ENCODE results near the gene RYR3. TPM values are rescaled to one million over a fixed set of nuclear protein-coding genes. Genes with fewer than 3 reads are reported as not detected.

The RYR3 gene
- total and polyA plus RNA-seq, 5 experiments from 2014 or later = 0.17 to 0.22 TPM; not detected in 3

DNA sequence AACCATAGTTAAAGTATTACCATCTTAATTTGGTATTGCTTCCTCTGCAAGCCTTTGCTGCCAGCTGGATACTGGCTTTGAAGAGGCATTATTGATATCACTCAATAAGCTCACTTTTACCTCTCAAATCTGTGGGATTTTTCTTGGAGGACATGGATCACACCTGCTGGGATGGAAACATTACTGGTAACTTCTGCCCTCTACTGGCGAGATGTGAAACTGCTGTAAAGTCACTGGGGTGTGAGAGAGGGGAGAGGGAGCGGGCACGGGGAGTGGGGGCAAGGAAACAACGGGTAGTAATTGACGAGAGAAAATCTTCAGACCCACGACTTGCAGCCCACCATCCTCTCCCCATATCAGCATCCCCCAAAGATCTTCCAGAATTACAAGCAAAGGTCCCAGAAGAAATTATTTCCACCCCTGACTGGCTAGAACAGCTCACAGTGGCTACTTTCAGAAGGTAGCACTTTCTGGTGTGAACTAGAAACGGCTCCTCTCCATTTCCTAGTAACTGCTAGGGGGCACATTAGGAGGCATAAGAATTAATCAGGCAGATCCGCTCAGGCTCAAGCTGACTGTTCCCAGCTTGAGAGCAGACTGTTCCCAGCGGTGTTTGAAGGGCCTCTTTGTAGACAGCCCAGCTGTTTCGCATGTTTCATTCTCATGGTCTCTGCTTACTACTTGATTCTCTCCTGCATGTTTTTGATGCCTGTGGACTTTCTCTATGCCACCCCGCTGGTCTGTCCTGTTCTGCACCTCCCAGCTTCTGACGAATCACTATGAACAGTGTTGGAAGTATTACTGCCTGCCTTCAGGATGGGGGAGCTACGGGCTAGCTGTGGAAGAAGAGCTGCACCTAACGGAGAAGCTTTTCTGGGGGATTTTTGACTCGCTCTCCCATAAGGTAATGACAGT is 427.2 kb downstream of the RYR3 start:
- POLR2A ChIA-PET = no interaction called here
- Mint-ChIP-seq H3K9me3 (no peaks in the 10 kb centered on the region), H3K27me3 (peaks cover 0 to 7% (median 0%) of the 10 kb centered on the region in 5 donors), H3K27ac (no peak overlapping the region), H3K4me3 (no peak overlapping the region), H3K4me1 (peaks cover 0 to 6% (median 0%) of the 10 kb centered on the region in 4 donors), H3K36me3 (no peaks in the 10 kb centered on the region)
- ATAC-seq = no peak
- DNase-seq = peak in 5 of 10 donors; percentile 7 to 25 (median 18)

DNA sequence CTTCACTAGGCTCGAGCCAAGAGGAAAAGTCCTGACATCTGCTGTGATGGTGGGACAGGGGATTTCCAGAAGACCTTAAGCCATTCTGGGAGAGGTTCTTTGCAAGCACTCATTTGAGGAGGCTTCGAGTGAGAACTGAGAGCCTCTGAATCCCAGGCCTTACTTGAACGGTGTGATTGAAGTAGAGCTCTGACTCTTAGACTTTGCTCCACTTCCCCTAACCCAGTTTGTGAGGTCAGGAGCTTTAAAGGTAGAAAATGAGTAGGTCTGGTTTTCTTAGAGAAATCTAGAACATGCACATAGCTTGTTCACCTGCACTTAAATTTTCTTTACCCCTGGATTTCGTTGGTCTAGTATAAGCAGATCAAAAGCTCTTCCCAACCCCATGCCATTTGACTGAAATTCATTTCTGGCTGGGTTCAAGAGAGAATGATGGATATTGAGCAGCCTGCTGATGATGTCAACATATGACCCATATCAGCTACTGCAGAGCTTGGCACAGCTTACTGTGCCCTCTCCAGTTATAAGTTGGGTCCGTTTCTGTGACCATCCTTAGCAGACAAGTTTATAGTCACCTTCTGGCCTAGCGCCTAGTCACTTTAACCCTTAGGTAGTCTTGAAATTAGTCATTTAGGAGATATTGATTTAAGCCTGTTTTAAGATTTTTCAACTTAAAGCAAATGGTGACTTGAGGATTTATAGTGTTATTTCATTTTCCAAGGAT is 428.3 kb downstream of the RYR3 start:
- Mint-ChIP-seq H3K27ac (no peak overlapping the region), H3K4me3 (no peak overlapping the region), H3K36me3 (no peaks in the 10 kb centered on the region), H3K4me1 (peaks cover 0 to 6% (median 0%) of the 10 kb centered on the region in 4 donors), H3K27me3 (peaks cover 0 to 9% (median 0%) of the 10 kb centered on the region in 5 donors), H3K9me3 (no peaks in the 10 kb centered on the region)
- POLR2A ChIA-PET = no interaction called here
- no peak for DNase-seq
- ATAC-seq = no peak

DNA sequence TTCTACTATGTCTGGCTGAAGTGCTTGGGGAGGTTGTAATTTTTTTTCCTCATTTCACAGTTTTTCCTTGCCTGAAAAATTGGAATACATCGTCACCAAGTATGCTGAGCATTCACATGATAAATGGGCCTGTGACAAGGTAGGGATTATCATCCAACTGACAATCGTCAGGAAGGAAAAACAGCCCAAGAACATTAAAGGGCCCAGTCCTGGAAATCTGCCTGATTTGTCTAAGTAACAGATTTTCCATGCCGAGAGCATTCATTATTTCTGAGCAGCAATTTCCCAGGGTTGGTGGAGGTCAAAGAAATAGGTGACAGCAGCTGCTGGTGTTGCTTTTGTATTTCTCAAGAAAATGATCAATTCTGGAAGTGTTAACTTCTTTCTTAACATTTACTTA is 431.5 kb downstream of the RYR3 start:
- no peak overlapping the region for H3K4me3 Mint-ChIP-seq
- ATAC-seq = no peak
- H3K27me3 Mint-ChIP-seq = peaks cover 0 to 9% (median 0%) of the 10 kb centered on the region in 5 donors
- peaks cover 0 to 6% (median 0%) of the 10 kb centered on the region in 4 donors for H3K4me1 Mint-ChIP-seq
- no peaks in the 10 kb centered on the region for H3K9me3 Mint-ChIP-seq
- no peaks in the 10 kb centered on the region for H3K36me3 Mint-ChIP-seq
- POLR2A ChIA-PET = no interaction called here
- no peak for DNase-seq
- no peak overlapping the region for H3K27ac Mint-ChIP-seq

GRCh38 chr15:33742800-33743199 is 432.0 kb downstream of the RYR3 start:
- Mint-ChIP-seq H3K4me1 (peaks cover 0 to 3% (median 0%) of the 10 kb centered on the region in 4 donors), H3K9me3 (no peaks in the 10 kb centered on the region), H3K36me3 (no peaks in the 10 kb centered on the region), H3K4me3 (no peak overlapping the region), H3K27ac (no peak overlapping the region), H3K27me3 (peaks cover 0 to 9% (median 0%) of the 10 kb centered on the region in 5 donors)
- ATAC-seq (no peak), DNase-seq (no peak)
- POLR2A ChIA-PET = no interaction called here

- peaks cover 0 to 6% (median 0%) of the 10 kb centered on the region in 5 donors for H3K27me3 Mint-ChIP-seq
- POLR2A ChIA-PET = no interaction called here
- peak overlapping the region in 1 of 10 donors; percentile 13 for H3K27ac Mint-ChIP-seq
- DNase-seq (no peak), ATAC-seq (no peak)
- peaks cover 0 to 1% (median 0%) of the 10 kb centered on the region in 4 donors for H3K4me1 Mint-ChIP-seq
- no peaks in the 10 kb centered on the region for H3K9me3 Mint-ChIP-seq
- no peak overlapping the region for H3K4me3 Mint-ChIP-seq
- H3K36me3 Mint-ChIP-seq = no peaks in the 10 kb centered on the region
Observed at GRCh38 chr15:33746203-33746602, 435.4 kb downstream of the RYR3 start.

- no peak for ATAC-seq
Observed at GRCh38 chr15:33753012-33753411, 442.2 kb downstream of the RYR3 start.

GRCh38 chr15:33754242-33754641 is 443.5 kb downstream of the RYR3 start:
- no peak for DNase-seq
- Mint-ChIP-seq H3K9me3 (peaks cover 0 to 6% (median 0%) of the 10 kb centered on the region in 9 donors), H3K4me3 (no peak overlapping the region), H3K4me1 (peaks cover 0 to 1% (median 0%) of the 10 kb centered on the region in 4 donors), H3K27me3 (peaks cover 12 to 21% (median 15%) of the 10 kb centered on the region in 5 donors), H3K27ac (no peak overlapping the region), H3K36me3 (no peaks in the 10 kb centered on the region)
- POLR2A ChIA-PET = no interaction called here
- ATAC-seq = no peak

More at GRCh38 chr15:33753012-33753411, 442.2 kb downstream of the RYR3 start:
- Mint-ChIP-seq H3K27ac (no peak overlapping the region), H3K4me3 (no peak overlapping the region), H3K36me3 (no peaks in the 10 kb centered on the region), H3K4me1 (peaks cover 0 to 1% (median 0%) of the 10 kb centered on the region in 4 donors), H3K27me3 (peaks cover 10 to 18% (median 12%) of the 10 kb centered on the region in 5 donors), H3K9me3 (peaks cover 0 to 6% (median 0%) of the 10 kb centered on the region in 9 donors)
- POLR2A ChIA-PET = no interaction called here
- no peak for DNase-seq

- DNase-seq = no peak
- H3K27me3 Mint-ChIP-seq = peaks cover 27 to 45% (median 29%) of the 10 kb centered on the region in 5 donors
- POLR2A ChIA-PET = no interaction called here
Observed at GRCh38 chr15:33756961-33757360, 446.2 kb downstream of the RYR3 start.

DNA sequence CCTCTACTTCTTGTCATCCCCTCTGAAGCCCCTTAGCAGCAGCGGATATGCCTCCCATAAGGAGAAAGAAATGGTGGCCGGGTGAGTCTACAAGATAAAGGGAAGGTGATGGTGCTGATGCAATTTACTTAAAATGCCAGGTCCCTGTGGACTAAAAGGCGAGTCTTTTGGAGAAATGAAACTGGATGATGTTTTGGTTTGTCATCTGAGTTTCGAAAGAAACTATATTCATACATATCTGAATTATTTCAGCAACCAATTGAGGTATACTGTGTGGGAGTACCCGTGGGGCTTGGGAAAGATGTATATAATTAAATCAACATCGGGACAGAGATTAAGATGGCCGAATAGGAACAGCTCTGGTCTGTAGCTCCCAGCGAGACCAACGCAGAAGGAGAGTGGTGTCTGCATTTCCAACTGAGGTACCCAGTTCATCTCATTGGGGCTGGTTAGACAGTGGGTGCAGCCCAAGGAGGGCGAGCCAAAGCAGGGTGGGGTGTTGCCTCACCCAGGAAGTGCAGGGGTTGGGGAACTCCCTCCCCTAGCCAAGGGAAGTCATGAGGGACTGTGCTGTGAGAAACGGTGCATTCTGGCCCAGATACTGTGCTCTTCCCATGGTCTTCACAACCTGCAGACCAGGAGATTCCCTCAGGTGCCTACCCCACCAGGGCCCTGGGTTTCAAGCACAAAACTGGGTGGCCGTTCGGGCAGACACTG is 446.9 kb downstream of the RYR3 start:
- POLR2A ChIA-PET = no interaction called here

More at GRCh38 chr15:33756961-33757360, 446.2 kb downstream of the RYR3 start:
- Mint-ChIP-seq H3K4me3 (no peak overlapping the region), H3K9me3 (peaks cover 0 to 6% (median 0%) of the 10 kb centered on the region in 9 donors), H3K4me1 (no peaks in the 10 kb centered on the region), H3K27ac (no peak overlapping the region), H3K36me3 (no peaks in the 10 kb centered on the region)
- no peak for ATAC-seq

GRCh38 chr15:33766389-33766788 is 455.6 kb downstream of the RYR3 start:
- POLR2A ChIA-PET = no interaction called here

More for the DNA sequence above, 446.9 kb downstream of the RYR3 start:
- Mint-ChIP-seq H3K4me3 (no peak overlapping the region), H3K4me1 (no peaks in the 10 kb centered on the region), H3K36me3 (no peaks in the 10 kb centered on the region), H3K9me3 (peaks cover 0 to 2% (median 0%) of the 10 kb centered on the region in 9 donors), H3K27me3 (peaks cover 27 to 52% (median 29%) of the 10 kb centered on the region in 5 donors), H3K27ac (peak overlapping the region in 1 of 10 donors; percentile 18)
- ATAC-seq (no peak), DNase-seq (no peak)

GRCh38 chr15:33768670-33769190 is 458.0 kb downstream of the RYR3 start:
- H3K4me1 Mint-ChIP-seq = no peaks in the 10 kb centered on the region
- H3K4me3 Mint-ChIP-seq = no peak overlapping the region
- ATAC-seq = no peak
- H3K9me3 Mint-ChIP-seq = no peaks in the 10 kb centered on the region
- POLR2A ChIA-PET = no interaction called here
- no peak for DNase-seq
- H3K27ac Mint-ChIP-seq = no peak overlapping the region
- peaks cover 0 to 2% (median 0%) of the 10 kb centered on the region in 5 donors for H3K27me3 Mint-ChIP-seq
- H3K36me3 Mint-ChIP-seq = no peaks in the 10 kb centered on the region

More at GRCh38 chr15:33766389-33766788, 455.6 kb downstream of the RYR3 start:
- peak overlapping the region in 1 of 10 donors; percentile 10 for H3K27ac Mint-ChIP-seq
- H3K4me3 Mint-ChIP-seq = no peak overlapping the region
- no peak for ATAC-seq
- DNase-seq = no peak
- no peaks in the 10 kb centered on the region for H3K4me1 Mint-ChIP-seq
- peaks cover 2 to 18% (median 10%) of the 10 kb centered on the region in 5 donors for H3K27me3 Mint-ChIP-seq
- H3K9me3 Mint-ChIP-seq = no peaks in the 10 kb centered on the region
- no peaks in the 10 kb centered on the region for H3K36me3 Mint-ChIP-seq

GRCh38 chr15:33773969-33774368 is 463.2 kb downstream of the RYR3 start:
- no peak for ATAC-seq
- POLR2A ChIA-PET = no interaction called here
- no peak overlapping the region for H3K27ac Mint-ChIP-seq

More at GRCh38 chr15:33773969-33774368, 463.2 kb downstream of the RYR3 start:
- Mint-ChIP-seq H3K27me3 (peaks cover 4 to 24% (median 6%) of the 10 kb centered on the region in 5 donors), H3K4me1 (no peaks in the 10 kb centered on the region), H3K9me3 (no peaks in the 10 kb centered on the region), H3K4me3 (no peak overlapping the region), H3K36me3 (no peaks in the 10 kb centered on the region)
- no peak for DNase-seq
